NCI-H1694 treated with DMSO at 0.1 percent for 48 hours (cell line): Measurements from ENCODE around the gene BEST4.
A peak's percentile ranks its signal among the peaks of the same experiment; 100 is the strongest.
"Not testable (repeated sequence)": the region's sequence is repeated elsewhere in the genome, so short reads cannot be mapped to it uniquely, and the experiment has no call there.

Experiments used
- DNase-seq: peaks from one replicate; lab custom pipeline; 2025; lab: John Stamatoyannopoulos, UW

BEST4 gene

DNA sequence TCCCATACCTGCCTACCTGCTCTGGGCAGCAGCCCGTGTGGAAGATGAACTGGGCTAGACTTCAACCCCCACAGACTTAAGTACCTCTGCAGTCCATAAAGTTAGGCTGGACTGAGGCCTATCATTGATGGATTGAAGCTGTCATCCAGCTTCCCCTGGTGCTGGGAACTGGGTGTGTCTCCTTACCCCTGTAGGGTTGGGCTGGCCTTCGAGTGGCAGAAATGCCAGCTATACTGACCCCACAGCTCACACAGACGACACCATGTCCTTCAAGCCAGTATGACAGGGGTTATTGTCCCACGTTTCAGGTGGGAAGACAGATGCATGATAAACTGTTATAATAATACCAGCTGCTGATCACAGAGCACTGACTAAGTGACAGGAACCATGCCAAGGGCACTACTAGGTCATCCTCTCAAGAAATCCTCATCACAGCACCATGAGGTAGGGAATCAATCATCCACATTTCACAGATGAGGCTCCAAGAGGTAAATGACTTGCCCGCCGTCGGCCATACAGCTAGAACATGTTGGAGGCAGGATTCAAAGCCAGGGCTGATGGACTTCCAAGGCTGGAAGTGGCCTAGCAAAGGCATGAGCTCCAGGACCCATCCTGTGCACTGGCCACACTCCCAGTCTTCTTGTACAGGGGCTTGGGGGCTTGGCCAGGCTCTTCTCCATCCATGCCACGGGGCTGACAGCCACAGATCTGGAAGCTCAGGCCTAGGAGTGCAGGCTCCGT, at the start of gene BEST4:
Gene BEST4, minus strand, starts transcription at position 51 of the 741 bp plus-strand sequence. CDS start 465 bp downstream, outside the sequence.
- DNase-seq, result no peak

DNA sequence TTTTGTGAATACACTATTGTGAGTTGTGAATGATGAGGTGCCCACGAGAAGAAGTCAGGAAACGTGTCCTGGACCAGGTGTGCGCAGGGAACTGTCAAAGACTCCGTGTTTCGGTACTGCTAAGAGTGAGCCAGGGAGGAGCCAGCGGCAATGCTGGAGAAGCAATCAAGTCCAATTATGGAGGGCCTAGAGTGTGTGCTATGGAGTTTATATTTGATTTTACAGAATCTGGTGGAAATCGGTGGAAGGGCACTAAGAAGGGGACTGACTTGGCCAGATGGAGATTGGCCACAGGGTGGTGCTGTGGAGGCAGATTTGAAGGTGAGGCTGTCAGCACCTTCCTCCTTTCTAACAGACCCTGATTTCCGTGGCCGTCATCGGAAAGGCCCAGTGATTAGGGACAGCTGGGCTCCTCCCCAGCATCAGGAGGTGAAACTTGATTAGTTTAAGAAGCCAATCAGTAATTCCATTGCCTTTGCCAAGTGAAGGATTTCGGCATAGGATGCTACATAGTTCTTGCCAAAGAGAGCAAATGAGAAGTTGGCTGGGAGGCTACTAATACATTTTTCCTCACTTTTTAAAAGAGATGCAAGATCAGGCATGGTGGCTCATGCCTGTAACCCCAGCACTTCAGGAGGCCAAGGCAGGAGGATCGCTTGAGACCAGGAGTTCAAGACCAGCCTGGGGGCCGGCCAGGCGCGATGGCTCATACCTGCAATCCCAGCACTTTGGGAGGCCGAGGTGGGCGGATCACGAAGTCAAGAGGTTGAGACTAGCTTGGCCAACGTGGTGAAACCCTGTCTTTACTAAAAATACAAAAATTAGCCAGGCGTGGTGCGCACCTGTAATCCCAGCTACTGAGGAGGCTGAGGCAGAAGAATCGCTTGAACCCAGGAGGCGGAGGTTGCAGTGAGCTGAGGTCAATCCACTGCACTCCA, 48.0 kb upstream of the BEST4 start:
- peak; percentile 81 for DNase-seq

DNA sequence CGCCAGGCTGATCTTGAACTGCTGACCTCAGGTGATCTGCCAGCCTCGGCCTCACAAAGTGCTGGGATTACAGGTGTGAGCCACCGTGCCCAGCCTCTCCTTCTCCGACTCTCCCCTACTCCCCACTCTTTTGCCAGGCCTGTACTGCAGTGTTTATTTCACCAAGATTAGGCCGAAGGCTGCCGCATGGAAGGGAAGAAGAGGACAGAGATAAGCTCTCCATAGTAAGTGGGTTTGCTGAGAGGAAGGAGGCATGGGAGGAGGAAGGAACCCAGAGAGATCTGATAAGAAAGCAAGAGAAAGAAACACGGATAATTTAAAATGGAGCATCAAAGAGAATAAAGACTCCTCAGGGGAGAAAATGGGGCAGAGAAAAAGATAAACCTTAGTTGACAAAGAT, 46.4 kb upstream of the BEST4 start:
- no peak for DNase-seq

DNA sequence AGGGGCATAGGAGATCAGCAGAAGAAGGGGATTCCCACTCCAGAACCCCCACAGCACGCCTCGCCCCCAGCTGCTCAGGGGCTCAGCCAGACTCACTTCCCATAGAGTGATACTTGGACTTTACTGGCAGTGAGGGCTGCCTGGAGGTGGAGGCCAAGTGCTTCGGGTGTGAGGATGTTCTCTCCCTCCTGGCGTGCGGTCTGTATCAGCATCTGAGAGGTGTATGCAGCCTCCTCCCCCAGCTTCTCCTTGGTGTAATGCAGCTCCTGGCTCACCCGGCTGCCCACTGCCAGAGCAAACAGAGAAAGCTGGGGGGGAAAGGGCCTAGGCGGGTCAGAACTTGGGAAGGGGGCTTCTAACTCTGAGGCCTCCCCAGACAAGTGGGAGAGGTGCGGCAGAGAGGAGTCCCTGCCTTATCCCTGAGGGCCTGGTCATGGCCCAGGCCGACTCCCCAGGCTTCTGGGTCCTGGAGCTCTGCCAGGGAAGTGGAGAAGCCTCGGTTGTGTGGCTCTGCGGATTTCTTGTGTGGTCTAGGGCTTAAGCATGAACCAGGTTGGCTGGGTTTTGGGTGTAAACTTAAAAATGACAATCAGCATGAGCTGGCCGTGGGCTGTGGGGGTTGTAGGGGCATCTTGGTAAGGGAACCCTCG, 44.2 kb upstream of the BEST4 start:
- no peak for DNase-seq

DNA sequence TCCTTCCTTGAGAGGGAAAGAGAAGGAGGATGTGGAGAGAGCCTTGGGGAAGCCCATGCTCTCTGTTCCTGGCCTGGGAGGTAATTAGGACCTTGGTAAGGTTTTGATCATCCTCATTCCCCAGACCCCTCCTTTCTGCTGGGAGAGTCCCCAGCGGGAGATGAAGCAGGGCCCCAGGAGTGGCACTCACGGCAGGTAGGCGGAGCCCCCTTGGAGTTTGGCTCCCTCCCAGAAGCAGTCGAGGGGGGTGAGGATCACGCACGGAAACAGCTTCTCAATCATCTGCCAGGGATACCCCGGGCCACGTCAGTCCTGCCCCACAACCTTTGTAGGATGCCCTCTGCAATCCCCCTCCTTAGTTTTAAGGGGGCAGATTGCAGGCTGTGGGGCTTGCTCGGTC, 43.5 kb upstream of the BEST4 start:
- no peak for DNase-seq

DNA sequence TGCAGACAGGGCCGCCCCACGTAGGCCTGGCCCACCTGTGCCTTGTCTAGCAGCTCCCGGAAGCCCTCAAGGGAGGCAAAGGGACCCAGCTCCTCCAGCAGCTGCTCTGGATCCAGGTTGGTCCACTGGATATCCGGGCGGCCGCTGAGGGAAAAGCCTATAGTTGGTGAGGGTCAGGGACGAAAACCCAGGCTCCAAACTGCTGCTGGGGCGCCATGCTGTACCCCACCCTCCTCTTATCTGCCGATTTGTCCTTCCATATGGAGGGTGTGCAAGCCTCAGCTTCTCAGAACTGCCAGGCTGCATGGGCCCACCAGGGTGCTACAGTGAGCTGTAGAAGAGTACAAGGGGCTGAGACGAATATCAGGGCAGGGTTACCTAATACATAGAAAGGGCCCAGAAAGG, 42.9 kb upstream of the BEST4 start:
- no peak for DNase-seq

DNA sequence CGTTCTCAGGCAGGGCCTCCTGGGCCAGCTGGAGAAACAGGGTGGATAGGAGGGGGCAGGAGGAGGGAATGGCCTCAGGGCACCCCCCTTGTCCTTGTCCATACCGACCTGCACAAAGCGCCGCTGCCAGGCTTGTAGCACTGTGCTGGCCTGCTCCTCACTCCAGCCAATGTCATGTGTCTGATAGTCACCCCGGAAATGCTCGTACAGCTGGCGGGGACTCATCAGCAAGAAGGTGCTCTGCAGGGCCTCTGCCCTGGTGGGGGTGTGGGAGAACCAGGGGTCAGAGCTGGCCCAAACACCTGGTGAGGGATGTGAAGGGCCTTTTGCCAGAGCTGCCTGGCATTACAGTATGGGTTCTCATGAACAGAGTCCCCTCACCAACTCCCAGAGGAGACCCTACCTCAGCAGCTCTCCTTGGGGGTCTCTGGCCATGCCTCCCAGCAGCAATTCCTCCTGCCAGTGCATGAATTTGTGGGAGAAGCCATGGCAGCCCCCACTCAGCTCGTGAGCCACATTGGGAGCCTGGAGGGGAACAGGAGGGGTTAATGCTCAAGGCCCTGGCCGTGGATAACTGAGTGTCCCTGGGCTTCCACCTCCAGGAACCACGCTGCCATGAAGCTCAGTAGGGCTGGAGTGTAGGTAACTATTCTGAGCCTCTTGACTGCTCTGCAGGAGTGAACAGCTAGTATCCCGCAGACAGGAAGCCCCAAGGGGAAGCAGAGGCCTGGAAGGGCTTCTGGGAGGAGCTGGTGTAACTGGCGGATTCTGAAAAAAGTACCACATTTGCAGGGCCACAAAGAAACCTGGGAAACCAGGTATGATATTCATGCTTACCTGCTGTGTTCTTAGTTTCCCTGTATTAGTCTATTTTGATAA, 41.8 kb upstream of the BEST4 start:
- no peak for DNase-seq

DNA sequence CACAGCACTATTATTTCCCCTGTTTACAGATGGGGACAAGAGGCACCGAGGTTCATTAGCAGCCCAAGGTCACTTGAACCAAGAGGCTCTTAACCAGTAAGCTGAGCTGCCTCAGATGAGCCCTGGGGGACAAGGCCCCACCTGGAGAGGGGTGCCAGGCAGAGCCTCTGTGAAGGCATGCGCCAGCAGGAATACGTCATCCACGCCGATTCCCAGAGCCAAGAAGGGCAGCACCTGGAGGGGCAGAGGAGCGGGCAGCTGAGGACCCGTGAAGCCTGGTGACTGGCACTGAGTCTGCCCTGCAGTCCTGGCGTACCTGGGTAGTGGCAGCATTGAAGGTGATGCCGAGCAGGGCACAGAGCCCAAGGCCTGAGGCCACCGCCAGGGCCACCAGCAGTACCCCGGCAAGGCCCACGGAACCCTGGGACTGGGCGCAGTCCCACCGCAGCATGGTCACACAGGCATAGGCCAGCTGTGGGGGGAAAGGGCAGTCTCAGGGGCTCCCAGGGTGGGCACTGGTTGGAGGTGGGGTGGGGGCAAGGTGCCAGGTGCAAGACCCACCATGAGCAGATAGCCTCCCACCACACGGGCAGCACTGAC, 41.0 kb upstream of the BEST4 start:
- DNase-seq, result no peak

DNA sequence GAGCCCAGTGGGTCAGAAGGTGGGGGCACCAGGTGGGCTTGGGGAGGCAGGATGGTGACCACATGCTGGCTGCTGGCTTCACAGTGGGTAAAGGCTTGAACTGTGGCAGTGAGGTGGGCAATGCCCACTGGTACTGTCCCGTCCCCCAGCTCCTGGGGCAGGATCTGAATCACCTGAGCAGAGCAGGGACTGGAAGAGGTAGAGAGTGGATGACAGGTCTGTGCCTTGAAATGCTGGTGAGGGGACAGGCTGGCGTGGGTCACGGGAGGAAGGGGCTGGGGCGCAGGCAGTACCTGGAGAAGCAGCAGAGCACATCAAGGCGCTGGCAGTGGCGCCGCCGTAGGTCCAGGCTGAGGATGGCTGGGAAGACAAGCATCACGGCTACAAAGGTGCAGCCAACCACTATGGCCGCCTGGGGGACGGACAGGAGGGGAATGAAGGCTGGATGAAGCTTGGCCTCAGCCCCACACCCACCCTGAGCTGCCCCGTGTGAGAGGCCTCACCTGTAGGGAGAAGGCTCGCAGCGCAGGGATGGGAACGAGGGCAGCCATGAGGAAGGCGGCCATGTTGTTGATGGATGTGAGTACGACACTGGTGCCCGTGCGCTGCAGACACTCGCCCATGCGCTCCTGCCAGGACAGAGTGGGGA, 40.2 kb upstream of the BEST4 start:
- DNase-seq, result no peak

DNA sequence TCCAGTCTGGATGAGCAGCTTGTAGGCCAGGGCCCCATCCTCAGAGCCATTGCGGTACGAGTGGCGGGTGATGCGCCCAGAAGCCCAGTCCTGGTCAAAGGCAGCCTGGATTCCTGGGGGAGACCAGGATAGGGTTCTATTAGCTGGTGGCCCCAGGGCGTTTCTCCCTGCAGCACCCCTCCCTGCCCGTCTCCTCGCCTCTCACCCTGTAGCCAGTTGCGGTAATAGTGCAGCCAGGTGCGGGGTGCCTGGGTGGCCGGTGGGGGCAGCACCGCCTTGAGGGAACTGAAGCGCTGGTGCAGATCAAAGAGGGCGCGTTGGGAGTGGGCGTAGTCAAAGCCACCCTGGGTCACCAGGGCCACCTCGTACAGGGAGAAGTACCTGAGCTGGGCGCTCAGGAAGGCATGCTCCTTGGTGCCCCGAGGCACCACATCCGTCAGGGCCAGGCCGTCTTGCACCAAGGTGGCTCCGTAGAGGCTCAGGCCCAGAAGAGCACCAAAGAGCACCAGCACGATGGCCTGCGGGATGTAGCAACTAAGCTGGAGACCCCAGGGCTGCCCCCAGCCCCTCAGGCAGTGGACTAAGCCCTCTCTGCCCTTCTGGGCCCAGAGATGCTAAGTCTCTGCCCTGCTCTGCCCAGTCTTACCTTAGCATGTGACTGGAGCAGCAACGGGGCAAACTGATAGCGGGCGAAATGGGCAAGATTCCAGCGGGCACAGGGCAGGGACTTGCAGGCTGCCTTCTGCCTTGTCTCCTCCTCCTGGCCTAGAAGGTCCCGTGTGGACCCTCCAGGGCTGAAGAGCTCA, 39.4 kb upstream of the BEST4 start:
- no peak for DNase-seq

DNA sequence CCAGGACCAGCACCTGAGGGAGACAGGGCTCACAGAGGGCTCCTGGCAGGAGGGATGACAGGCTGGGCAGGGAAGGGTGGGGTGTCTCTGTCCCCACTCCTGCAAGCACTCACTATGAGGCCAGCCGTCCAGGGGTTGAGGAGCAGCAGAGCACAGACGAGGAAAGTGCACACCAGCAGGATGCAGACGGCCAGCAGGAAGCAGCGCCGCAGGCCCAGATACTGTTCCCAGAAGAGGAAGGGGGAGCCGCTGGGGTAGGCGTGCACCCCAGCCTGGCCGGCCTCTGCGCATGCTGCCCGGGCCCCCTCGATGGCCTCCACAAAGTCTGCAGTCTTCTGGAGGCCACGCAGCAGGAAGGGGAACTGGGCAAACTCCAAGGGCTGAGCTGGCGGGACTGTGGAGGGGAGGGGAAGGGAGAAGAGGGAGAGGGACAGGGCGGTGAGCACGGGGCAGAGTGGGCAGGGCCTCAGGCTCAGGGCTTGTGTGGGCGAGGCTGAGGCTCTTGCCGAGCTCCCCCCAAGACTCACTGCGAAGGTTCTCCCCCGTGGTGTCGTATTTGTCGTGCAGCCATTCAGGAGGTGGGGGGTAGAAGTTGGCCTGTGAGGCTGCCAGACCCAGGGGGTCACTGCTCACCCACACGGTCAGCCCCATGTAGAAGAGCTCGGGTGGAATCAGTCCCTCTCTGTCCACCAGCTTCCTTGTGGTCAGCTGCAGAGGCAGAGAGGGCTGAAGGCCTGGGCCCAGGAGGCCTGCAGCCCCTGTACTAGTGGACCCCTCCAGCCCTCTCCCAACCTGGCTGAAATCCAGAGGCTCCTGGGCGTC, 38.6 kb upstream of the BEST4 start:
- DNase-seq, result no peak

DNA sequence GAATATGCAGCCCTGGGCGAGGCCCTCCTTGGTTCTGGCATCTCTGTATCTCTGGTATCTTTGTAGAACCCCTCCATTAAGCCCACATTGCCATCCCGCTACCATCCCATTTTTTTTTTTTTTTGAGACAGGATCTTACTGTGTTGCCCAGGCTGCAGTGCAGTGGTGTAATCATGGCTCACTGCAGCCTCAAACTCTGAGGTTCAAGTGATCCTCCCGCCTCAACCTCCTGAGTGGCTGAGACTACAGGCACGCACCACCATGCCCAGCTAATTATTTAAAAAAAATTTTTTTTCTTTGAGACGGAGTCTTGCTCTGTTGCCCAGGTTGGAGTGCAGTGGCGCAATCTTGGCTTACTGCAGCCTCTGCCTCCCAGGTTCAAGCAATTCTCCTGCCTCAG, 36.4 kb upstream of the BEST4 start:
- DNase-seq, result not testable (repeated sequence)

DNA sequence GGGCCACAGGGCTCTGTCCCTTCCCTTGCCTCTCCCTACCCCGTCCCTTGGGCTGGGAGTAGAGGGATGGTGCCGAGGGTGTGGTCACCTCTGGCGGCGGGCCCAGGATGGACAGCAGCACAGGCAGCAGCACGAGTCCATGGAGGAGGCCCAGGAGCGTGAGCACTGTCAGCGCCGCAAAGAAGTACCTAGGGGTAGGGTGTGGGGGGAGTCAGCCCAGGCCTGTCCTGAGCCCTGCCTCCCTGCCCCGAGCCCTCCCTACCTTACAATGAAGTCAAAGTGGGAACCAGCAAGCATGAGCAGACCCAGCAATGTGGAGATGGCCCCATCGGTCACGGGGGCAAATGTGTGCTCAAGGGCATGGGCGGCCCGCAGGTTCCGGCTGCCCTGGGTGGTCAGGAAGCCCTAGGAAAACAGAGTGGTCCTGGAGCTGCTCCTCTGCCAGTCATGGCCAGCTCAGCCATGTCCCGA, 35.0 kb upstream of the BEST4 start:
- DNase-seq, result no peak

DNA sequence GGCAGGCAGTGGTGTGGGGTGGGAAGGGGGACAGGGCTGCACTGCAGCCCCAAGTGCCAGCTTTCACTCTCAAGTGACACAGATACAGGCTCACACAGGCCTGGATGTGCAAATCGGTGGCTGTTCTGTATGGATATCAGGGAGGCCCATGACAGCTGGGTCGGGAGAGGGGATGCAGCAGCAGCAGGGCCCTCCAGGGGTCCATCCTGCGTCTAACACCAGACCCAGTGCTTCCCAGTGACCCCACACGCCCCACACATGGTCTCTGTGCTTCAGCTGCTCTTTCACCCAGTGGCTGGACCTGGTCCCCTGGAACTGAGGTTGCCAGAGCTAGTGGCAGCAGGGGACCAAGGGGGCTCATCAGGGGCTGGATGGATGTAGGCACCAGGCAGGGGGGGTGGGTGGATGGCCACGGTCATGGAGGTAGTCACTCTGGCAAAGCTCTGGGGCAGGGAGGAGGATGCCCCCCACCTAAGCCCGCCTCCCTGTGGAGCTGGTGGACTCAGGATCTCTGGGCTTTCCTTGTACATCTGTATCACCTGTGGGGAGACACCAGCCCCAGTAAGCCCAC, 34.2 kb upstream of the BEST4 start:
- no peak for DNase-seq

DNA sequence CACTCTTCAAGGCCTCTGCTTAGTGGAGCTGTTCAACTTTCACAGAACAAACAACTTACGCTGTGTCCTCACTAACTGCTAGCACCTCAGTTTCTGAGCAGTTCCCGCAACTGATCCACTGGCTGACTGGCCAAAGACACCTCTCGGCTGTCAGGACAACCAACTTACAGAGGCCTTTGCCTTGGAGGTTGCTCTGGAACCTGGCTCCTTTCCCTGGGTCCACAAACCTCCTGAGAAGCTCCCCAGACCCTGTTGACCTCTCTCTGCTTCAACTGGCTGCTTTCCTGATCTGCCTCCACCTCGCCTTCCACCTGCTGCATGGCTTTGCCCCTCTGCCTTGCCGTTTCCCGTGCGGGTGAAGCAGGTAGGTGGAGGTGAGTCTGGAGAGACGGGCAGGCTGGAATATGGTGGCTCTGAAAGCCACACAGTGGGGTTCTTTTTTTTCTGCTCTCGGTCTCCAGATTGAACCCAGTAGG, 33.3 kb upstream of the BEST4 start:
- no peak for DNase-seq

DNA sequence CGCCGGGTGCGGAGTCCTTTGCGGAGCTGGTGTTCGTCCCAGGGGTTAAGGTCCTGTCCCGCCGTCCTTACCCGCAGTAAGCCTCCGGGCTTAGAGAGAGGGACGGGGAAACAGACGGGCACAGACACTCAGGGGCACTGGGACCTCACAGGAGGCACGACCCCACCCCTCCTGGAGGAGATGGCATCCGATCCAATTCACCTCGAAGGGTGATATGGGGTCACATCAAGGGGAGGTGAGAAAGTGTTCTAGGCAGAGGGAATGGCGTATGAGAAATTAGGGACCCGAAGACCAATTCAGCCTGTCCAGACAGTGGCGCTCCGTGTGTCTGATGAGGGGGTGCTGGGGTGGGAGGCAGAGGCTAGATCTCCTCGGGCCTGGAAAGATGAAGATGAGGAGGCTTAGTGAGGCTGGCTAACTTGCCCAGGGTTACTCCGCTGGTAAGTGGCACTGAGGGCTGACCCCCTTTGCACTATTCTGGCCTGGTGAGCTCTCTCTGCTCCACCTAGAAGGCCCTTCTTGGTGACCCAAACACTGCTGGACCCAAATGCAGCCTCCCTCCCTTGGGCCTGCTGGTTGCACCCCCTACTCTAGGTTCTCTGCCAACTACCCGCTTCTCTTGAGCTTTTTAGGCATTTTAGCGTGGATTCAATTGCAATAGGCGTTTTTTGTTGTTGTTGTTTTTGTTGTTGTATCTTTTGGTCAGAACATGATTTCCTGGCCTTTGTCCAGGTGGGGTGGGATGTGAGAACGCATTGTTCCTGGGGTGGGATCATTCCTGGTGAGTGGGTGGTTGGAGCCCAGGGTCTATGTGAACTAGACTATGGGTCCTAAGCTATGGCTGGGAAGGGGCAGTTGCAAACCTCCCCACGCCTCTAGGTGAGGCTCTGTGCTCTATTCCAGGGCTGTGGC, 32.6 kb upstream of the BEST4 start:
- no peak for DNase-seq

DNA sequence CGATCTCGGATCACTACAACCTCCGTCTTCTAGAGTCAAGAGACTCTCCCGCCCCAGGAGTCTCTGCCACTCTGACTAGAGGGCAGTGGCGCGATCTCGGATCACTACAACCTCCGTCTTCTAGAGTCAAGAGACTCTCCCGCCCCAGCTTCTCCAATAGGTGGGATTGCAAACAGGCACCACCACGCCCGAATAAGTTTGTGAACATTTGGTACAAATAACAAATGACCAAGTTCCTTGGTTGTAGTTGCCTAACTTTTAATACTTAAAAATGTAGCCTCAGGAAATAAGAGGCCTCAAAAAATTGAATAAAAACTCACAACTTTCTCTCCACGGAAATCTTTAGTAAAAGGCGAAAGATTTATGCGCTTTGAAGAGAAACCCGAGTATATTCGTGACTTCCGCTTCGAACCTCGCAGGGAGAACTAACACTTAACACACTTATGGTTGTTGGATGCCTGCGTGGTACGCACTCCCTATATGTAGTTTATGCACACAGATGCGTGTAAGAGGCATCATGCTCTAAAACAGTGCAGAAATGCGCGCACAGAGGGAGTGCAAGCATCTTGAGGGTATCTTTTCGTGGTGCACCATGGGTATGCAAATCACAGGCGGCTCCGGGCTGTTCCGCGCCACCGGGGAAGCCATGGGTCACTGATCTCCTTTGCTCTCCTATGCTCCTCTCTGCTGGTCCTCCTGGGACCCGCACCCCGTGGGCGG, 31.8 kb upstream of the BEST4 start:
- DNase-seq, result no peak
